Activated CD4-positive, alpha-beta T cell treated with anti-CD3 and anti-CD28 coated beads, Interleukin-2, amount 10 ng/mL, durations not matched to agents 7 days and 5 days (primary cell): ENCODE data around the gene CACNB4. TPM values are rescaled to one million over a fixed set of nuclear protein-coding genes. Genes with fewer than 3 reads are reported as not detected.

Experiments used
- CTCF ChIA-PET: fragments of 350-600 bp; sonication (Branson Sonifier 250); formaldehyde crosslinking; loops from one replicate; lab custom pipeline; 2021; ENCODE audit warnings: antibody characterized with exemption; lab: Charles Lee
- POLR2A ChIA-PET: fragments of 350-600 bp; sonication (Branson Sonifier 250); formaldehyde crosslinking; loops from one replicate; lab custom pipeline; 2021; ENCODE audit warnings: antibody characterized with exemption; lab: Charles Lee
- DNase-seq: peaks from one replicate; pipeline ENCODE4 v3.0.0-alpha.2; 2020
- H3K27ac Mint-ChIP-seq: one replicate; pipeline ENCODE4 v1.8.0; 2021; ENCODE audit warnings: mild to moderate bottlenecking, moderate library complexity, mixed read lengths
- H3K27me3 Mint-ChIP-seq: one replicate; pipeline ENCODE4 v1.8.0; 2021; ENCODE audit warnings: mixed read lengths
- H3K36me3 Mint-ChIP-seq: one replicate; pipeline ENCODE4 v1.8.0; 2021; ENCODE audit warnings: low read depth, mixed read lengths
- H3K4me1 Mint-ChIP-seq: one replicate; pipeline ENCODE4 v1.8.0; 2021; ENCODE audit warnings: mixed read lengths
- H3K4me3 Mint-ChIP-seq: one replicate; pipeline ENCODE4 v1.8.0; 2021; ENCODE audit warnings: mild to moderate bottlenecking, moderate library complexity, mixed read lengths
- H3K9me3 Mint-ChIP-seq: one replicate; pipeline ENCODE4 v1.8.0; 2021; ENCODE audit warnings: mixed read lengths
- total RNA-seq, 2 experiments: library from RNA; stranded (reverse); gene quantifications; one replicate each; pipeline ENCODE4 v1.2.3, GENCODE V29; 2021

CACNB4 gene
- total RNA-seq, 2 experiments from 2014 or later, result 0.12 to 0.21 TPM

DNA sequence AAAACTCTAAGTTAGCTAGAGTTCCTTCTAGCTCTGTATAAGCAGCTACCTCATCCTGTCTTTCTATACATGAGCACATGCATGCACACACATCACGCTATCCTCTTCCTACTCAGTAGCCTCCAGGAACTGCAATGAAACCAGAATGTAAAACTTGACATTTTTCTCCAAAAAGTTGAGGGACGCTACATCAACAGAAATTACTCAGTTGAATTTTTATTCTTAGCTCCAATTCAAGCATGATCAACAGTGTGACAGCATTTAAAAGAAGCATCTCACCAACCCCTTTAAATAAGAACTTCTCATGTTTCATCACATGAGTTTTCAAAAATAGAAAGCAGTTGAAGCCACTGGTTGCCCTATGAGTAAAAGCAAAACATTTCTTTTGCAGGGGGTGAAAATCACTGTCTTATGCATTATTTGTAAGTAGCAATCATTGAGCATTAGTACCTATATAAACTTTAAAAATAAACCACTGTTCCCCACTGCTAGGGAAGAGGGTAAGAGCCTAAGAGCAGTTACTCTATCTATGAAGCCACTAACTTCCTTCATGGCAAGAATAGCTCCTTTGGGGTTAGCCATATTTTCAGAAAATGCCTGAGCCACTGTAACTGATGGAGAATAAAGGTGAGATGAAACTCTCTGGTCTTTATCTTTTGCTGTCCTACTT lies 192.7 kb downstream of the CACNB4 start:
- no peak for DNase-seq
- Mint-ChIP-seq H3K4me1 (no peaks in the 10 kb centered on the region), H3K27ac (no peak overlapping the region), H3K4me3 (no peak overlapping the region), H3K27me3 (peaks cover 10% of the 10 kb centered on the region), H3K9me3 (peaks cover 5% of the 10 kb centered on the region), H3K36me3 (no peaks in the 10 kb centered on the region)
- CTCF ChIA-PET, result no interaction called here
- POLR2A ChIA-PET, result no interaction called here

- ChIA-PET CTCF (no interaction called here), POLR2A (no interaction called here)
- no peak for DNase-seq
- Mint-ChIP-seq H3K27ac (no peak overlapping the region), H3K9me3 (no peaks in the 10 kb centered on the region), H3K4me1 (no peaks in the 10 kb centered on the region), H3K27me3 (no peaks in the 10 kb centered on the region), H3K36me3 (no peaks in the 10 kb centered on the region), H3K4me3 (no peak overlapping the region)
Measured at GRCh38 chr2:151904807-151905206, 194.0 kb downstream of the CACNB4 start.

GRCh38 chr2:151904021-151904420 lies 194.8 kb downstream of the CACNB4 start:
- Mint-ChIP-seq H3K36me3 (no peaks in the 10 kb centered on the region), H3K9me3 (no peaks in the 10 kb centered on the region), H3K4me1 (no peaks in the 10 kb centered on the region), H3K27me3 (no peaks in the 10 kb centered on the region), H3K27ac (no peak overlapping the region), H3K4me3 (no peak overlapping the region)
- no peak for DNase-seq
- ChIA-PET POLR2A (no interaction called here), CTCF (no interaction called here)

DNA sequence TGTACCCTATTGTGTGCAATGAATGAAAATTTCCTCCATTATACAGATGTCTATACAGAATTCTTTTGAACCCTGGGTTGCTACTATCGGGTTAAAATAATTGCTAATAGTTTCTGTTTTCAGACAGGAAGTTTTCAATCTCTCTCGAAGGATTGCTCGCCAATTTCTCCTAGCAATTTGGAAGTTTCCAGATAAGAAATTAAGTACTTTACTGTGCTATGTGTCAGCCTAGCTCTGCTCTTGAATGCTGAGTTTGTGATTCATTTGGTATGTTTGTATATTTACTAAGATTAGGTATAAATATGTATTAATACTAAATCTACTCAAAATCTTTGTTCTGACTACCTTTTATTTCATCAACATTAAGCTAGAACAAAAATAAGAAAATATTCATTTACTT lies 196.0 kb downstream of the CACNB4 start:
- no peak overlapping the region for H3K4me3 Mint-ChIP-seq
- no peak overlapping the region for H3K27ac Mint-ChIP-seq
- DNase-seq, result no peak
- H3K4me1 Mint-ChIP-seq, result no peaks in the 10 kb centered on the region
- no peaks in the 10 kb centered on the region for H3K27me3 Mint-ChIP-seq
- CTCF ChIA-PET, result interaction anchor here (1.0 kb wide), 1 partner anchor 24 kb away, joined by 3 read pairs; no protein-coding TSS in a partner anchor
- H3K9me3 Mint-ChIP-seq, result no peaks in the 10 kb centered on the region
- H3K36me3 Mint-ChIP-seq, result no peaks in the 10 kb centered on the region
- POLR2A ChIA-PET, result no interaction called here

- Mint-ChIP-seq H3K9me3 (no peaks in the 10 kb centered on the region), H3K27me3 (no peaks in the 10 kb centered on the region), H3K27ac (no peak overlapping the region), H3K4me1 (no peaks in the 10 kb centered on the region), H3K36me3 (no peaks in the 10 kb centered on the region), H3K4me3 (no peak overlapping the region)
- no peak for DNase-seq
- ChIA-PET CTCF (interaction anchor here (0.5 kb wide), 1 partner anchor 557 kb away, joined by 3 read pairs; no protein-coding TSS in a partner anchor), POLR2A (no interaction called here)
Measured at GRCh38 chr2:151900331-151900730, 198.5 kb downstream of the CACNB4 start.

DNA sequence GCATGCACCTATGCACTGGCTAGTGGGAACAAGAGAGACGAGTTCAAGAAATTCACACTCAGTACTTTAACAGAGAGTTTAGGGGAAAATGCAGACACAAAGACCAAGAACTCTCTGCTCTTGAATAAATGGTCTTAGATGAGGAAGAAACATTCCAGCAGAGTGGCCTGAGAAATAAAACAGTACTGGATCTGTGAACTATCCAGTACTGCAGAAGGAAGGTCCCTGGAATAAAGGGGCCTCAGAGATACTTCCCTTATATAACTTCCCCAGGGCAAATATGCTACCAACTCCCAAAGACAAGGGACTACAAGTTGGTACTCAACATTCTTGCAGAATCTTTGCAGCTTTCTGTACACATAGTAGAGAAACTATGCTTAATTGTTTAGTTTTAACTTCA lies 199.7 kb downstream of the CACNB4 start:
- Mint-ChIP-seq H3K9me3 (no peaks in the 10 kb centered on the region), H3K4me3 (no peak overlapping the region), H3K4me1 (no peaks in the 10 kb centered on the region), H3K36me3 (no peaks in the 10 kb centered on the region), H3K27ac (no peak overlapping the region), H3K27me3 (no peaks in the 10 kb centered on the region)
- DNase-seq, result no peak
- CTCF ChIA-PET, result no interaction called here
- POLR2A ChIA-PET, result interaction anchor here (0.6 kb wide), 1 partner anchor 561 kb away, joined by 8 read pairs; no protein-coding TSS in a partner anchor

DNA sequence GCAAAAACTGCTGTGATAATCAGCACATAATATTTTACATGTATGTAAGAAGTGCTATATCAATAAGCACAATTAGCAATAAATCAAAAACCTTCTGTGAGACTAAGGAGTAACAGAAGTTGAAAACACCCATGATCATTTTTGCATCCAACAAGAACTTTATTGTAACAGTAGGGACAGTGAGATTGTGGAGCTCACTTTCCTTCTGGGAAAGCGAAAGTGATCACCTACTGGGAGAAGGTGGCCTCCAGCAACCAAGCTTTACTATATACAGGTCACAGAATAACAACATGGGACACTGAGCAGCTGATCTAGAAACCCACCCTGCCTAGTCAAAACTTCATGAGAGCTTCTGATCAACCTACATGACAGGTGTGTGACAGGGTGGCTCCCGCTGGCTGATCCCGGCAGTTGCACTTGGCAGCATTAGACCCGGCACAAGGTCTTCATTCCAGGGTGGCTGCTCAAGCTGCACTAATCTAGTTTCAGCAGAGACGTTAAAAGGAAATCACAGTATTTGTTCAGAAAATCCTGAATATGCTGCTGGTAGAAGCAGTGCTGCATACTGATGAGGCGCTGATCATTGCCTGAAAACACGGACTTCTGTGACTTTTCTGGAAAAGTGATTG lies 207.2 kb downstream of the CACNB4 start:
- H3K4me3 Mint-ChIP-seq, result no peak overlapping the region
- ChIA-PET POLR2A (no interaction called here), CTCF (interaction anchor here (1.0 kb wide), 1 partner anchor 10 kb away, joined by 4 read pairs; no protein-coding TSS in a partner anchor)
- no peaks in the 10 kb centered on the region for H3K36me3 Mint-ChIP-seq
- H3K27me3 Mint-ChIP-seq, result peaks cover 7% of the 10 kb centered on the region
- H3K9me3 Mint-ChIP-seq, result no peaks in the 10 kb centered on the region
- no peak overlapping the region for H3K27ac Mint-ChIP-seq
- DNase-seq, result no peak
- H3K4me1 Mint-ChIP-seq, result no peaks in the 10 kb centered on the region

DNA sequence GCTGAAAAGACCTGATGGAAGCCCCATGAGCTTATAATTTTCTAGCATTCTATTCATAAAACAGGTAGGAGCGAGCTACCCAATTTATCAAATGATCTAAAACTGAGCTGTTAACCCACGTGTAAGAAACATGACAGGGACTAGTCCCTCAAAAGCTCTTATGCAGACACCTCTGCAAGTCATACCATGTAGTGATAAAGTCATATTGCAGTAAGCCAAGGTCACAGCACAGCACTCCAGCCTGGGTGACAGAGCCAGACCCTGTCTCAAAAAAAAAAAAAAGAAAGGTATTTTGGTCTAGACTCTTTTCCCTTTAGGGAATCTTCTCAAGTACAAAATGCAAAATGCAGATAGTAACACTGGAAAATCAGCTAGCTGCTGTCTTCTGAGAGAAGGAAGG lies 211.7 kb downstream of the CACNB4 start:
- Mint-ChIP-seq H3K9me3 (no peaks in the 10 kb centered on the region), H3K4me3 (no peak overlapping the region), H3K27me3 (peaks cover 3% of the 10 kb centered on the region), H3K36me3 (no peaks in the 10 kb centered on the region), H3K4me1 (no peaks in the 10 kb centered on the region), H3K27ac (no peak overlapping the region)
- POLR2A ChIA-PET, result no interaction called here
- DNase-seq, result no peak
- CTCF ChIA-PET, result interaction anchor here (0.7 to 1.0 kb wide), 2 partner anchors 10 to 27 kb away, joined by 3 read pairs; no protein-coding TSS in a partner anchor

DNA sequence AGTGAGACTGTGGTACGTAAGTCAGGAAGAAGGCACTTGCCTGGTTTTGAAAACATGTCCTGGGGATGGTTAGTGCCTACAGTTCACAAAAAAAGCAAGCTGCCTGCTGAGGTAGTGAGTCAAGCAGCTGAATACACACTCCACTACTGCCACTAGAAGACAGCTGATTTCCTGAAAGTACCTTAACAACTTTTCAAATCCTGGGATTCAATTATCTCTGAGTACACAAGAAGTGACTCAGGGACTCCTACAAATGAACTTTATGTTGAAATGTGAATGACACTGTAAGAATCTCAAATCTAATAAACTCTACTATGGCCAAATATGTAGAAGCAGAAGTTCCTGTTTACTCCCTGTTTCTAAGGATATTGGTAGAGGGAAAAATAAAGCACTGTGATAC lies 212.6 kb downstream of the CACNB4 start:
- Mint-ChIP-seq H3K4me3 (no peak overlapping the region), H3K9me3 (no peaks in the 10 kb centered on the region), H3K36me3 (no peaks in the 10 kb centered on the region), H3K27me3 (peaks cover 3% of the 10 kb centered on the region), H3K4me1 (no peaks in the 10 kb centered on the region), H3K27ac (no peak overlapping the region)
- ChIA-PET POLR2A (no interaction called here), CTCF (no interaction called here)
- no peak for DNase-seq

- Mint-ChIP-seq H3K9me3 (no peaks in the 10 kb centered on the region), H3K4me1 (no peaks in the 10 kb centered on the region), H3K27me3 (no peaks in the 10 kb centered on the region), H3K4me3 (no peak overlapping the region), H3K27ac (no peak overlapping the region), H3K36me3 (no peaks in the 10 kb centered on the region)
- DNase-seq, result no peak
- ChIA-PET CTCF (interaction anchor here (0.6 kb wide), 1 partner anchor 89 kb away, joined by 3 read pairs; no protein-coding TSS in a partner anchor), POLR2A (no interaction called here)
Measured at GRCh38 chr2:151882786-151883445, 215.9 kb downstream of the CACNB4 start.

DNA sequence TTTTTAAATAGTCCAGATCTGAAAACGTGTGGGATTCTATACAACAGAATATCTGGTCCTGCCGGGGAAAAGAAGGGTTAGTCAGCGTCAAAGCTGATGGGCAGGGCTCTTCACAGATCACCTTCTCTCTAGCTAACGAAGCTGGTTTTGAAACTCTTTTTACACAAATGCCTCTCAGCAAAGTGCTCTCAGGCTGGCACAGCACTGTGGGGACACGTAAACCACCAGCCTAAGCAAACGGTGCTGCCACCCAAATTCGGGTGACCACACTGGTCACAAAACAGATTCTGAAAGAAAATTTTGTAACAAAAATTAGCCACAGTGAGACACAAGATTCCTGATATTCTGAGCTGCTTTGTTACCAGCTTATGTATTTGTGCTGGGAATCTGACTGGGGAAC lies 217.5 kb downstream of the CACNB4 start:
- H3K27me3 Mint-ChIP-seq, result no peaks in the 10 kb centered on the region
- POLR2A ChIA-PET, result no interaction called here
- H3K9me3 Mint-ChIP-seq, result no peaks in the 10 kb centered on the region
- no peak overlapping the region for H3K4me3 Mint-ChIP-seq
- no peak overlapping the region for H3K27ac Mint-ChIP-seq
- no peak for DNase-seq
- no peaks in the 10 kb centered on the region for H3K36me3 Mint-ChIP-seq
- CTCF ChIA-PET, result interaction anchor here (0.5 to 1.5 kb wide), 3 partner anchors 10 to 513 kb away, joined by 3 to 4 read pairs (median 3); no protein-coding TSS in a partner anchor
- H3K4me1 Mint-ChIP-seq, result no peaks in the 10 kb centered on the region

DNA sequence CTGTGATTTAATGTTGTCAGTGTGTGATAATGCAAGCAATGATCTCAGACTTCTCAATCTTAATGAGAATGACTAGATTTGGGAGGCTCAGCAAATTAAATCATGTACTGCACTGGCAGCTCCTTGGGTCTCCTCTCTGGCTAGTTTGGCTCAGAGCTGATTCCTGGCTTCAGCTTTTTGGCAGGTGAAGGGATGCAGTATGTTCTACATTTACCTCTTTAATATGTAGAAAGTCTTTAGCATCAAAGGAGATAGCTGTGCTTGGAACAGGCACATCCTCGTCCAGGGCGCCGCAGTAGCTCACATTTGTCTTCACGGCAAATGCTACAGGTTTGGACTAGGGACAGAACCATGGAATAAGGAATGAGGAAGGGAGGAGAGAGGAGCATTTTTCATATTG lies 218.3 kb downstream of the CACNB4 start:
- Mint-ChIP-seq H3K4me3 (no peak overlapping the region), H3K9me3 (no peaks in the 10 kb centered on the region), H3K36me3 (no peaks in the 10 kb centered on the region), H3K27ac (no peak overlapping the region), H3K27me3 (no peaks in the 10 kb centered on the region), H3K4me1 (no peaks in the 10 kb centered on the region)
- CTCF ChIA-PET, result interaction anchor here (1.5 kb wide), 1 partner anchor 35 kb away, joined by 3 read pairs; no protein-coding TSS in a partner anchor
- POLR2A ChIA-PET, result no interaction called here
- DNase-seq, result no peak
